CD8-positive, alpha-beta memory T cell (primary cell): ENCODE results near the gene PTPRT. TPM values are rescaled to one million over a fixed set of nuclear protein-coding genes. Genes with fewer than 3 reads are reported as not detected.

Experiments
- CTCF ChIA-PET: fragments of 350-600 bp; sonication (Branson Sonifier 250); formaldehyde crosslinking; loops from one replicate; lab custom pipeline; 2021; ENCODE audit warnings: antibody characterized with exemption; lab: Charles Lee
- POLR2A ChIA-PET: fragments of 350-600 bp; sonication (Branson Sonifier 250); formaldehyde crosslinking; loops from one replicate; lab custom pipeline; 2021; ENCODE audit warnings: antibody characterized with exemption; lab: Charles Lee
- DNase-seq, 5 donors: peaks; one replicate each; pipeline versions ENCODE4 v3.0.0 to v3.0.0-alpha.2; 2020 to 2022; ENCODE audit warnings: mixed read lengths in 1 of 5
- H3K27ac ChIP-seq: one replicate; pipeline ENCODE4 v1.7.0; 2013; ENCODE audit warnings: low read depth, mild to moderate bottlenecking, low read length, moderate library complexity
- H3K27me3 ChIP-seq: 2 replicates; pipeline ENCODE4 v1.7.0; 2013; ENCODE audit warnings: low read length, mild to moderate bottlenecking; ENCODE audit not compliant: insufficient read depth, poor library complexity, severe bottlenecking
- H3K36me3 ChIP-seq: 2 replicates; pipeline ENCODE4 v1.7.0; 2013; ENCODE audit warnings: mild to moderate bottlenecking, low read length, moderate library complexity; ENCODE audit not compliant: insufficient read depth
- H3K4me1 ChIP-seq: 2 replicates; pipeline ENCODE4 v1.7.0; 2013; ENCODE audit warnings: mild to moderate bottlenecking, low read length, moderate library complexity; ENCODE audit not compliant: insufficient read depth
- H3K4me3 ChIP-seq: 2 replicates; pipeline ENCODE4 v1.7.0; 2013; ENCODE audit warnings: mild to moderate bottlenecking, low read length
- H3K9me3 ChIP-seq: 2 replicates; pipeline ENCODE4 v1.7.0; 2013; ENCODE audit warnings: mild to moderate bottlenecking, low read length
- H3K27ac Mint-ChIP-seq, 8 donors: one replicate each; pipeline ENCODE4 v1.8.0; 2020 to 2021; ENCODE audit warnings: mixed read lengths in 8 of 8, mild to moderate bottlenecking in 6 of 8, inconsistent platforms in 3 of 8, moderate library complexity in 3 of 8
- H3K27me3 Mint-ChIP-seq, 2 donors: one replicate each; pipeline ENCODE4 v1.8.0; 2020 to 2021; ENCODE audit warnings: mixed read lengths in 2 of 2, mild to moderate bottlenecking in 1 of 2, moderate library complexity in 1 of 2
- H3K36me3 Mint-ChIP-seq, 3 donors: one replicate each; pipeline ENCODE4 v1.8.0; 2020 to 2021; ENCODE audit warnings: mixed read lengths in 3 of 3, inconsistent platforms in 1 of 3, mild to moderate bottlenecking in 1 of 3
- H3K4me1 Mint-ChIP-seq, 3 donors: one replicate each; pipeline ENCODE4 v1.8.0; 2020 to 2021; ENCODE audit warnings: mixed read lengths in 3 of 3, inconsistent platforms in 1 of 3, mild to moderate bottlenecking in 1 of 3
- H3K4me3 Mint-ChIP-seq, 7 donors: one replicate each; pipeline ENCODE4 v1.8.0; 2020 to 2021; ENCODE audit warnings: mixed read lengths in 7 of 7, mild to moderate bottlenecking in 6 of 7, moderate library complexity in 4 of 7, inconsistent platforms in 2 of 7
- H3K9me3 Mint-ChIP-seq, 5 donors: one replicate each; pipeline ENCODE4 v1.8.0; 2020 to 2022; ENCODE audit warnings: mixed read lengths in 5 of 5, mild to moderate bottlenecking in 3 of 5, moderate library complexity in 2 of 5, inconsistent platforms in 1 of 5
- polyA plus RNA-seq: library from polyadenylated mRNA; unstranded; fragments of 300-500 nt; fragmentation: Illumina TruSeq; gene quantifications from one replicate; pipeline ENCODE4 v1.2.3, GENCODE V29; 2021
- total RNA-seq, 2 experiments: library from RNA; stranded (reverse); gene quantifications; one replicate each; pipeline ENCODE4 v1.2.3, GENCODE V29; 2021

PTPRT gene
- total and polyA plus RNA-seq, 3 experiments from 2014 or later, result not detected

DNA sequence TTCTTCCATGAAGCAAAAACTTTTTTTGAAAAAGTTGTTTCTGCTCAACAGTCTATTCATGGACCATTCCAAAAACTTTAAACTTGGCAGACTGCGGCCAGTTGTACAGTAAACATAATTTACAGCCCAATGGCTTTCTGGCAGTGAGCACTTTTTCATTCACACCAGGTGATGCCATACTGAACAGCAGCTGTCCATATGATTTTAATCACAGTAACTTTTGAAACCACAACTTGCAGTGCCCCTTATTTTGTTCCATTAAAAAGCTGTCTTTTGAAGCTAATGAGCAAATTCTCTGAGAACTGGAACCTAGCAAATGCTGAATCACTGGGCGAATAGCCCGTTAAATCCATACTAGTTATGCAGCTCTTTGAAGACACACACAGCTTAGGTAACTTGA, 576.6 kb downstream of the PTPRT start:
- Mint-ChIP-seq H3K36me3 (no peaks in the 10 kb centered on the region), H3K4me1 (no peaks in the 10 kb centered on the region), H3K27ac (no peak overlapping the region), H3K4me3 (no peak overlapping the region), H3K9me3 (peaks cover 0 to 16% (median 13%) of the 10 kb centered on the region in 5 donors), H3K27me3 (no peaks in the 10 kb centered on the region)
- Histone ChIP-seq H3K27ac (no peak overlapping the region), H3K9me3 (no peaks in the 10 kb centered on the region), H3K27me3 (no peaks in the 10 kb centered on the region), H3K4me1 (no peaks in the 10 kb centered on the region), H3K36me3 (no peaks in the 10 kb centered on the region), H3K4me3 (no peak overlapping the region)
- POLR2A ChIA-PET, result no interaction called here
- DNase-seq, result no peak
- CTCF ChIA-PET, result no interaction called here

GRCh38 chr20:42611889-42612837, 577.5 kb downstream of the PTPRT start:
- H3K36me3 Mint-ChIP-seq, result no peaks in the 10 kb centered on the region
- Histone ChIP-seq H3K27me3 (no peaks in the 10 kb centered on the region), H3K9me3 (no peaks in the 10 kb centered on the region), H3K27ac (no peak overlapping the region), H3K4me3 (no peak overlapping the region), H3K4me1 (no peaks in the 10 kb centered on the region), H3K36me3 (no peaks in the 10 kb centered on the region)
- no peak overlapping the region for H3K4me3 Mint-ChIP-seq
- peaks cover 0 to 18% (median 14%) of the 10 kb centered on the region in 5 donors for H3K9me3 Mint-ChIP-seq
- CTCF ChIA-PET, result no interaction called here
- H3K27me3 Mint-ChIP-seq, result no peaks in the 10 kb centered on the region
- no peak overlapping the region for H3K27ac Mint-ChIP-seq
- POLR2A ChIA-PET, result no interaction called here
- no peaks in the 10 kb centered on the region for H3K4me1 Mint-ChIP-seq
- DNase-seq, result no peak

GRCh38 chr20:42611423-42611822, 578.3 kb downstream of the PTPRT start:
- no peak overlapping the region for H3K27ac ChIP-seq
- CTCF ChIA-PET, result no interaction called here
- no peaks in the 10 kb centered on the region for H3K4me1 ChIP-seq
- no peak for DNase-seq
- POLR2A ChIA-PET, result no interaction called here
- Mint-ChIP-seq H3K27me3 (no peaks in the 10 kb centered on the region), H3K4me1 (no peaks in the 10 kb centered on the region), H3K9me3 (peaks cover 0 to 20% (median 16%) of the 10 kb centered on the region in 5 donors), H3K36me3 (no peaks in the 10 kb centered on the region), H3K27ac (no peak overlapping the region), H3K4me3 (no peak overlapping the region)
- no peak overlapping the region for H3K4me3 ChIP-seq
- H3K27me3 ChIP-seq, result no peaks in the 10 kb centered on the region
- no peaks in the 10 kb centered on the region for H3K9me3 ChIP-seq
- no peaks in the 10 kb centered on the region for H3K36me3 ChIP-seq

GRCh38 chr20:42610070-42610469, 579.6 kb downstream of the PTPRT start:
- DNase-seq, result no peak
- Mint-ChIP-seq H3K4me1 (no peaks in the 10 kb centered on the region), H3K27ac (no peak overlapping the region), H3K36me3 (no peaks in the 10 kb centered on the region), H3K9me3 (peaks cover 0 to 24% (median 16%) of the 10 kb centered on the region in 5 donors), H3K4me3 (no peak overlapping the region), H3K27me3 (no peaks in the 10 kb centered on the region)
- Histone ChIP-seq H3K36me3 (no peaks in the 10 kb centered on the region), H3K4me3 (no peak overlapping the region), H3K27ac (no peak overlapping the region), H3K4me1 (no peaks in the 10 kb centered on the region), H3K9me3 (no peaks in the 10 kb centered on the region), H3K27me3 (no peaks in the 10 kb centered on the region)
- CTCF ChIA-PET, result no interaction called here
- POLR2A ChIA-PET, result no interaction called here

DNA sequence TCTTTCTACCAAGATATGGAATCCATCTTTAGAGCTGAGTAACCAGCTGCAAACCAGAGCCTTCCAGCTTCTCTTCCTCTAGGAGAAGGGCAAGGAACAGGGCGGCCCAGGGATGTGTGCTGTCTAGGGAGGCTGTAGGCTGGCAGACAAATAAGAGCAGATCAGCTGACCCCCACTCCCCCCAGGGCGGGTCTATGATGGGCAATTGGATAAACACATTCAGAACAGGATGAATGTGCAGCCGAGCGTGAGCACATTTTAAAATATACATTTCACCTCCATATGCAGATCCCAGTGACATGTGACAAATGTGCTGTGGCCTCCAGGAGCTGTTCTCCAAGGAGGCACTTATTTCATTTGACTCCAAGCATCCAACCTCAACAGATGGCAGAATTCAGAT, 580.1 kb downstream of the PTPRT start:
- CTCF ChIA-PET, result no interaction called here
- no peaks in the 10 kb centered on the region for H3K36me3 Mint-ChIP-seq
- H3K4me3 Mint-ChIP-seq, result no peak overlapping the region

DNA sequence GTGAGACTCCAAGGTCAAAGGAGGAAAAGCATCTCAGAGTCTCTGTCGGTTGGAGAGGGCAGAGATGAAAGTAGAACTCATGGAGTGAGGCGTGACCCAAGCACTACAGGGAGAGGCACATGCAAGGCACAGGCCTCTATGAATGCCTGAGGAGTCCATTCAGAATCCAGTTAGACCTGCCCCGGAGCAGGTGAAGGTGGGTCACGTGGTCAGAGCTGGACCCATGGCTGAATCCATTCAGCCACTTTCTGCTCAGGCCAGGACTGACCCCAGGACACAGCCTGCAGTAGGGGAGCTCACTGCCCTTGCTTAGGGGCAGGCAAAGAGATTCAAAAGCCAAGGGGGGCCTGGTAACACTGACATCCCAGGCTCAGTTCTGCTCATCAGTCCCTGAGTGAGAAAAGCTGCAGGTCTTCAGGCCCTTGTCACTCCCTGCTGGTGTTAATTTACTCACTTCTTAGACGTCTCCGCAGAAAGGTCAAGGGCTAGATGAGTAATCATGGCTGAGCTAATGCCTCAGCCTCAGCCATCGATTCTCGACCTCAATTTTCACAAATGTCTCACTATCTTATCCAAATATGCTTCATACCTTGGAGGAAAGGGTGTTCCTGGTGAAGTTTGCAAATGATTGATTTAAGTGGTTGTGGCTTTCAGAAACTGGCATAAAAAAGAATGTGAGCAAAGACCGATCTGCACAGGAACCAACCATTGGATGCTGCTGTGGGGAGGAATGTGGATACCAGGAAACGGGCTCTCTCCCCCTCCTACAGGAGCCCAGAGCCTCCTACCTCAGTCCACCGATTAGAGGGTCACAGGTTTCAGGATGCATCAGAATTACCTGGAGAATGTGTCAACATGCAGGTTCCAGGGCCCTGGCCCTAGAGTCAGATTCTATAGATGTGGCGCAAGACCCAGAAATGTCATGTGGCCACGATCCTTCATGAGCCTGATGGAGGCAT, 584.4 kb downstream of the PTPRT start:
- H3K27me3 Mint-ChIP-seq, result peaks cover 0 to 1% of the 10 kb centered on the region in 2 donors
- POLR2A ChIA-PET, result no interaction called here

More for the DNA sequence above, 580.1 kb downstream of the PTPRT start:
- POLR2A ChIA-PET, result no interaction called here
- no peak for DNase-seq
- Mint-ChIP-seq H3K27me3 (no peaks in the 10 kb centered on the region), H3K4me1 (no peaks in the 10 kb centered on the region), H3K27ac (no peak overlapping the region), H3K9me3 (peaks cover 0 to 23% (median 15%) of the 10 kb centered on the region in 5 donors)
- H3K4me1 ChIP-seq, result no peaks in the 10 kb centered on the region
- no peaks in the 10 kb centered on the region for H3K36me3 ChIP-seq
- H3K9me3 ChIP-seq, result no peaks in the 10 kb centered on the region
- H3K27me3 ChIP-seq, result no peaks in the 10 kb centered on the region
- H3K4me3 ChIP-seq, result no peak overlapping the region
- no peak overlapping the region for H3K27ac ChIP-seq

GRCh38 chr20:42603655-42604054, 586.1 kb downstream of the PTPRT start:
- H3K4me1 ChIP-seq, result no peaks in the 10 kb centered on the region
- ChIA-PET POLR2A (no interaction called here), CTCF (no interaction called here)
- no peak overlapping the region for H3K27ac Mint-ChIP-seq
- no peaks in the 10 kb centered on the region for H3K9me3 ChIP-seq
- DNase-seq, result no peak
- H3K36me3 ChIP-seq, result no peaks in the 10 kb centered on the region
- no peaks in the 10 kb centered on the region for H3K36me3 Mint-ChIP-seq
- no peak overlapping the region for H3K4me3 ChIP-seq
- peaks cover 0 to 1% of the 10 kb centered on the region in 2 donors for H3K27me3 Mint-ChIP-seq
- H3K4me1 Mint-ChIP-seq, result no peaks in the 10 kb centered on the region
- H3K27ac ChIP-seq, result no peak overlapping the region
- H3K4me3 Mint-ChIP-seq, result no peak overlapping the region
- H3K9me3 Mint-ChIP-seq, result peaks cover 3 to 20% (median 9%) of the 10 kb centered on the region in 5 donors
- no peaks in the 10 kb centered on the region for H3K27me3 ChIP-seq

More for the DNA sequence above, 584.4 kb downstream of the PTPRT start:
- CTCF ChIA-PET, result no interaction called here
- Mint-ChIP-seq H3K4me3 (no peak overlapping the region), H3K9me3 (peaks cover 6 to 18% (median 7%) of the 10 kb centered on the region in 5 donors), H3K36me3 (no peaks in the 10 kb centered on the region), H3K27ac (no peak overlapping the region), H3K4me1 (no peaks in the 10 kb centered on the region)
- no peak for DNase-seq
- Histone ChIP-seq H3K4me1 (no peaks in the 10 kb centered on the region), H3K27ac (no peak overlapping the region), H3K36me3 (no peaks in the 10 kb centered on the region), H3K4me3 (no peak overlapping the region), H3K9me3 (no peaks in the 10 kb centered on the region), H3K27me3 (no peaks in the 10 kb centered on the region)

DNA sequence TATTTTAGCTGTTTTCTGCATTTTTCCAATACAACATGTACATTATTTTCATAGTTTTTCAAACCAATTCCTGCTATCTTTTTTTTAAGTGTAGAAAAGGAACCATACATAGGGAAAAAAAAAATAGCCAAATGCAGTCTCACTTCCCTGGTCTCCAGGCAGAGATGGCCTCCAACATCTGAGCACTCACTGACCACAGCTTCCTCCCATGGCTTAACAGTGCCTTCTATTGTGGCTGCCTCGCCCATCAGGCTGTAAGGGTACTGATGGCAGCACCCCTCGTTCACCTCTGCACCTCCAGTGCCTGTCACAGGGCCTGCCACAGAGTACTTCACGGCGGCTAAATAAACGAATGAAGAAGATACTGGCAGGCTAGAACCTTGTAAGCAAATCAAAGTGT, 591.1 kb downstream of the PTPRT start:
- ChIA-PET CTCF (no interaction called here), POLR2A (no interaction called here)
- Histone ChIP-seq H3K36me3 (no peaks in the 10 kb centered on the region), H3K27me3 (no peaks in the 10 kb centered on the region), H3K4me1 (no peaks in the 10 kb centered on the region), H3K4me3 (no peak overlapping the region), H3K9me3 (no peaks in the 10 kb centered on the region), H3K27ac (no peak overlapping the region)
- Mint-ChIP-seq H3K4me1 (no peaks in the 10 kb centered on the region), H3K27ac (no peak overlapping the region), H3K27me3 (peaks cover 0 to 3% of the 10 kb centered on the region in 2 donors), H3K36me3 (no peaks in the 10 kb centered on the region), H3K4me3 (no peak overlapping the region), H3K9me3 (peaks cover 3 to 11% (median 6%) of the 10 kb centered on the region in 5 donors)
- DNase-seq, result no peak
